Right lobe of liver (tissue), 4 donors: ENCODE data around the gene LALBA.

Source experiments
- POLR2A ChIP-seq: fragments of 450-650 bp; IDR thresholded peaks from one replicate; pipeline ENCODE4 v1.6.1; 2017; ENCODE audit warnings: antibody characterized with exemption, mild to moderate bottlenecking
- TF ChIP-seq, protein P1 (sequence below), 4 donors: fragments of 200-600 bp in 3 of 4; fragments of 450-650 bp in 1 of 4; IDR thresholded peaks; one replicate each; pipeline versions ENCODE4 v1.5.1 to v1.8.0; 2016 to 2022; ENCODE audit warnings: antibody characterized with exemption in 4 of 4, mild to moderate bottlenecking in 2 of 4
- donor health status: DM: no; HTN: no; CAD: no.
- donor health status: DM: no; HTN: no; CAD: no.
- donor health status: DM: no; HTN: yes; CAD: no.

DNA sequence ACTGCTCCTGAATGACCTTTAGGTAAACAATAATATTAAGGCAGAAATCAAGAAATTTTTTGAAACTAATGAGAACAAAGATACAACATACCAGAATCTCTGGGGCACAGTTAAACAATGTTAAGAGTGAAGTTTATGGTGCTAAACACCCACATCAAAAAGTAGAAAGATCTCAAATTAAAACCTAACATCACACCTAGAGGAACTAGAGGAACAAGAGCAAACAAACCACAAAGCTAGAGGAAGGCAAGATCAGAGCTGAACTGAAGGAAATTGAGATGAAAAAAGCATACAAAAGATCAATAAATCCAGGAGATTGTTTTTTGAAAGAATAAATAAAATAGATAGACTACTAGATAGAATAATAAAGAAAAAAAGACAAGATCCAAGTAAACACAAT is 37.2 kb downstream of the LALBA start:
- TF ChIP-seq, protein P1, sequence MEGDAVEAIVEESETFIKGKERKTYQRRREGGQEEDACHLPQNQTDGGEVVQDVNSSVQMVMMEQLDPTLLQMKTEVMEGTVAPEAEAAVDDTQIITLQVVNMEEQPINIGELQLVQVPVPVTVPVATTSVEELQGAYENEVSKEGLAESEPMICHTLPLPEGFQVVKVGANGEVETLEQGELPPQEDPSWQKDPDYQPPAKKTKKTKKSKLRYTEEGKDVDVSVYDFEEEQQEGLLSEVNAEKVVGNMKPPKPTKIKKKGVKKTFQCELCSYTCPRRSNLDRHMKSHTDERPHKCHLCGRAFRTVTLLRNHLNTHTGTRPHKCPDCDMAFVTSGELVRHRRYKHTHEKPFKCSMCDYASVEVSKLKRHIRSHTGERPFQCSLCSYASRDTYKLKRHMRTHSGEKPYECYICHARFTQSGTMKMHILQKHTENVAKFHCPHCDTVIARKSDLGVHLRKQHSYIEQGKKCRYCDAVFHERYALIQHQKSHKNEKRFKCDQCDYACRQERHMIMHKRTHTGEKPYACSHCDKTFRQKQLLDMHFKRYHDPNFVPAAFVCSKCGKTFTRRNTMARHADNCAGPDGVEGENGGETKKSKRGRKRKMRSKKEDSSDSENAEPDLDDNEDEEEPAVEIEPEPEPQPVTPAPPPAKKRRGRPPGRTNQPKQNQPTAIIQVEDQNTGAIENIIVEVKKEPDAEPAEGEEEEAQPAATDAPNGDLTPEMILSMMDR (IDR thresholded peaks at IDR 0.05): no peak
- no peak for TF ChIP-seq POLR2A
